Measurements from ENCODE around the gene ADAMTS18. TPM values are rescaled to one million over a fixed set of nuclear protein-coding genes. Genes with fewer than 3 reads are reported as not detected.
"Not testable (repeated sequence)": the region's sequence is repeated elsewhere in the genome, so short reads cannot be mapped to it uniquely, and the experiment has no call there.

ADAMTS18 gene
- total RNA-seq, 2 donors from 2014 or later, result 0.52 to 2.6 TPM

DNA sequence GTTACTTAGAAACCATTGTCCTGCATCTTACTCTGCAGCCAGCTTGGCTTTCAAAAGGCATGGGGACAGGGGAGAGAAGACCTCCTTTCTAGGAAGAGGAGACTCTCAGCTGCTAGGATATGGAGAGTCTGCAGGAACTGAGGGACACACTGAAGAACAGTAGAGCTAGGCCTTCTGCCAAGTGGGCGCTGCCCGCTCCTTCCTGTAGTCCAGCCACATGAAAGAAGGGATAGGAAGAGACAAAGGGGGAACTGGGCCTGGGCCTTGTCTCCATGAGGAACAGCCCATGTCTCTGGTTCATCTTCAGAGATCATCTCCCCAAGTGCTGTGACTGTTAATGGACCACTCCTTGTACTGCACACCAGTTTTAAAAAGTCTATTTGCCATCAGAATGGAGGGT is 157.3 kb downstream of the ADAMTS18 start:
- intact Hi-C loops (cut with DNase I), result no loop called here
- WGBS, 2 donors, result 91 to 100% methylated on average over 2 of the region's 2 CpGs
- no peak for DNase-seq
- no peak for ATAC-seq
- Histone ChIP-seq H3K27ac (no peak overlapping the region), H3K4me3 (no peak overlapping the region), H3K27me3 (no peaks in the 10 kb centered on the region), H3K9me3 (no peaks in the 10 kb centered on the region), H3K36me3 (replicated peaks in 1 of 2; ENCODE audit: insufficient read depth in 1 of 2, low read depth in 2 of 2) (no peaks in the 10 kb centered on the region), H3K4me1 (no peaks in the 10 kb centered on the region)
- TF ChIP-seq POLR2A (IDR thresholded peaks at IDR 0.05), result no peak
- TF ChIP-seq, protein P1, sequence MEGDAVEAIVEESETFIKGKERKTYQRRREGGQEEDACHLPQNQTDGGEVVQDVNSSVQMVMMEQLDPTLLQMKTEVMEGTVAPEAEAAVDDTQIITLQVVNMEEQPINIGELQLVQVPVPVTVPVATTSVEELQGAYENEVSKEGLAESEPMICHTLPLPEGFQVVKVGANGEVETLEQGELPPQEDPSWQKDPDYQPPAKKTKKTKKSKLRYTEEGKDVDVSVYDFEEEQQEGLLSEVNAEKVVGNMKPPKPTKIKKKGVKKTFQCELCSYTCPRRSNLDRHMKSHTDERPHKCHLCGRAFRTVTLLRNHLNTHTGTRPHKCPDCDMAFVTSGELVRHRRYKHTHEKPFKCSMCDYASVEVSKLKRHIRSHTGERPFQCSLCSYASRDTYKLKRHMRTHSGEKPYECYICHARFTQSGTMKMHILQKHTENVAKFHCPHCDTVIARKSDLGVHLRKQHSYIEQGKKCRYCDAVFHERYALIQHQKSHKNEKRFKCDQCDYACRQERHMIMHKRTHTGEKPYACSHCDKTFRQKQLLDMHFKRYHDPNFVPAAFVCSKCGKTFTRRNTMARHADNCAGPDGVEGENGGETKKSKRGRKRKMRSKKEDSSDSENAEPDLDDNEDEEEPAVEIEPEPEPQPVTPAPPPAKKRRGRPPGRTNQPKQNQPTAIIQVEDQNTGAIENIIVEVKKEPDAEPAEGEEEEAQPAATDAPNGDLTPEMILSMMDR (IDR thresholded peaks at IDR 0.05), result no peak

DNA sequence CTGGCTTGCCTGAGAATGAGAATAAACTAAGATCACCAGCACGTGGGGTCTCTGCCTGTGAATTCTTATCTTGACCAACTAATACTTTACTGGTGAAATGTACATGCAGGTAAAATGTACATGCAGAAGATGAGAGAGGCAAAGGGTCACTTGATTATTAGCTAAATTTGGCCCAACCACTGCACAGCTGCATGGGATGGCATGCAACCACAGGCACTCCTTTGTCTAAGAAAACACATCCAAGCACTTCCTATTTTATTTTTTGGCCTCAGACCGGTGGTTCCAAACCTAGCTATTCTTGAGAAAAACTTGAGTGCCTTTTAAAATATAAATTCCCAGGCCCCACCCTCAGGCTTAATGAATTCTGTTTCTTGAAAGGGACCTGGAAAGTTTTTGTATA is 157.7 kb downstream of the ADAMTS18 start:
- intact Hi-C loops (cut with DNase I), result no loop called here
- no peaks in the 10 kb centered on the region for H3K4me1 ChIP-seq
- no peak overlapping the region for H3K27ac ChIP-seq
- H3K9me3 ChIP-seq, result no peaks in the 10 kb centered on the region
- no peaks in the 10 kb centered on the region for H3K27me3 ChIP-seq
- no peaks in the 10 kb centered on the region for H3K36me3 ChIP-seq (replicated peaks in 1 of 2; ENCODE audit: insufficient read depth in 1 of 2, low read depth in 2 of 2)
- DNase-seq (no peak), ATAC-seq (no peak)
- TF ChIP-seq, protein P1 (IDR thresholded peaks at IDR 0.05), result no peak
- no peak for TF ChIP-seq POLR2A (IDR thresholded peaks at IDR 0.05)
- WGBS, 2 donors, result 55 to 79% methylated on average over 2 of the region's 2 CpGs
- no peak overlapping the region for H3K4me3 ChIP-seq

DNA sequence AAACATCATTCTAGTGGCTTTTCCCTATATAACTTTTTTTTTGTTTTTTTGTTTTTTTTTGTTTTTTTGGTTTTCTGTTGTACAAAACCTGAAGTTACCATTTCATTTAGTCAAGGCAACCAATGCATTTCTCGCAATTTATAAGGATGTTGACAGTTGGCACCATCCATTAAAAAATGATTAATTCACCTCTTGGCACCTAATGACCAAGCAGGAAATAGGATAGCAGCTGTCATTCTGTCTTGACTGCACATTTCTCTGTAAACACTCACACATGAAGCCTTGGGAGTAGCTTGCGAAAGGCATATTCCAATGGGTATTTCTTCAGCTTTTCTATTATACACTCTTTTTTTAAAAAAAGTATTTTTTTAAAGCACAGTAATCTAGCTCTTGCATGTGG is 158.2 kb downstream of the ADAMTS18 start:
- ATAC-seq (no peak), DNase-seq (no peak)
- H3K27me3 ChIP-seq, result no peaks in the 10 kb centered on the region
- no peaks in the 10 kb centered on the region for H3K4me1 ChIP-seq
- no peaks in the 10 kb centered on the region for H3K36me3 ChIP-seq (replicated peaks in 1 of 2; ENCODE audit: insufficient read depth in 1 of 2, low read depth in 2 of 2)
- TF ChIP-seq POLR2A (IDR thresholded peaks at IDR 0.05), result no peak
- TF ChIP-seq, protein P1 (IDR thresholded peaks at IDR 0.05), result no peak
- intact Hi-C loops (cut with DNase I), result no loop called here
- no peak overlapping the region for H3K4me3 ChIP-seq
- WGBS, 2 donors, result 80 to 91% methylated on average over 2 of the region's 2 CpGs
- no peaks in the 10 kb centered on the region for H3K9me3 ChIP-seq
- H3K27ac ChIP-seq, result no peak overlapping the region

DNA sequence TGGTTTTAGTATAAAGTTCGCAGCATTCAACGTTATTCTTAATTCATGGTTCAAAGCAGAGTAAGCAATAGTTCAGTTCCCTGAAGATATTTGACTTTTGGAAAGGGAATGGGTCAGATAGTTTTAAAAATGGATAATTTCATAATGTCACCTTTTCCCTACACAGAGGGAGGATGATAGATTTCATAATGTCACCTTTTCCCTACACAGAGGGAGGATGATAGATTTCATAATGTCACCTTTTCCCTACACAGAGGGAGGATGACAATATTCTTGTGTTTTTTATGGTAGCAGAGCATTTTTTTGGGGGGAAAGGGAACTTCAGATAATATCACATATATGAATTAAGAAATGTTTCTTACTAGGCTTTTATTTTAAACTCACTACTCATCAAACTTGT is 159.5 kb downstream of the ADAMTS18 start:
- 82 to 85% methylated on average over 2 of the region's 2 CpGs for WGBS, 2 donors
- H3K27ac ChIP-seq; H3K9me3 ChIP-seq; H3K36me3 ChIP-seq (replicated peaks in 1 of 2; ENCODE audit: insufficient read depth in 1 of 2, low read depth in 2 of 2); H3K4me3 ChIP-seq; ATAC-seq; H3K27me3 ChIP-seq; H3K4me1 ChIP-seq; intact Hi-C loops (cut with DNase I); DNase-seq: not testable (repeated sequence)

DNA sequence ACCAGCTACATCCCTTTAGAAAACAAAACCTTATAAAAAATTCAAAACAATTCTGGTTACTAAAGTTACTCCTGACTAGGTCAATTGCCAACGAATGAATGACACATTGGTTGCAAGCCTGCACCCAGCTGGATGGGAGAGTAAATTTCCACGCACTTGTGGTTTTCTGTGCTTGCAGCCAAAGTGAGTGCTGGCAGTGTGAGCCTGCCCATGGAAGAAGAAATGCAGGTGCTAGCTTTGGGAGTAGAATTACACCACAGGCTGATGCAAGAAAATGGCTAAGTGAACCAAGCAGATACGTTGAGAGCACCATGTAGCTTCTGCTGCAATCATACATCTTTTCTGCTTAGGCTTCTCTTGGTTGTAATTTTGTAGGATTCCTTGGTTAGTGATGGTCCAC is 161.0 kb downstream of the ADAMTS18 start:
- Histone ChIP-seq H3K36me3 (replicated peaks in 1 of 2; ENCODE audit: insufficient read depth in 1 of 2, low read depth in 2 of 2) (no peaks in the 10 kb centered on the region), H3K27ac (no peak overlapping the region), H3K4me1 (no peaks in the 10 kb centered on the region), H3K4me3 (no peak overlapping the region), H3K27me3 (no peaks in the 10 kb centered on the region), H3K9me3 (no peaks in the 10 kb centered on the region)
- DNase-seq, result no peak
- ATAC-seq, result no peak
- intact Hi-C loops (cut with DNase I), result no loop called here
- no peak for TF ChIP-seq POLR2A (IDR thresholded peaks at IDR 0.05)
- TF ChIP-seq, protein P1 (IDR thresholded peaks at IDR 0.05), result no peak
- 30 to 36% methylated on average over 3 of the region's 3 CpGs for WGBS, 2 donors

Measured in body of pancreas (tissue), 4 donors.